Measurements from ENCODE around the gene ITGB7.
"Not testable (repeated sequence)": the region's sequence is repeated elsewhere in the genome, so short reads cannot be mapped to it uniquely, and the experiment has no call there.

Gene ITGB7

GRCh38 chr12:53195516-53196420 is 11.3 kb downstream of the ITGB7 start:
- DNase-seq = no peak

GRCh38 chr12:53194973-53195372 is 12.1 kb downstream of the ITGB7 start:
- no peak for DNase-seq

DNA sequence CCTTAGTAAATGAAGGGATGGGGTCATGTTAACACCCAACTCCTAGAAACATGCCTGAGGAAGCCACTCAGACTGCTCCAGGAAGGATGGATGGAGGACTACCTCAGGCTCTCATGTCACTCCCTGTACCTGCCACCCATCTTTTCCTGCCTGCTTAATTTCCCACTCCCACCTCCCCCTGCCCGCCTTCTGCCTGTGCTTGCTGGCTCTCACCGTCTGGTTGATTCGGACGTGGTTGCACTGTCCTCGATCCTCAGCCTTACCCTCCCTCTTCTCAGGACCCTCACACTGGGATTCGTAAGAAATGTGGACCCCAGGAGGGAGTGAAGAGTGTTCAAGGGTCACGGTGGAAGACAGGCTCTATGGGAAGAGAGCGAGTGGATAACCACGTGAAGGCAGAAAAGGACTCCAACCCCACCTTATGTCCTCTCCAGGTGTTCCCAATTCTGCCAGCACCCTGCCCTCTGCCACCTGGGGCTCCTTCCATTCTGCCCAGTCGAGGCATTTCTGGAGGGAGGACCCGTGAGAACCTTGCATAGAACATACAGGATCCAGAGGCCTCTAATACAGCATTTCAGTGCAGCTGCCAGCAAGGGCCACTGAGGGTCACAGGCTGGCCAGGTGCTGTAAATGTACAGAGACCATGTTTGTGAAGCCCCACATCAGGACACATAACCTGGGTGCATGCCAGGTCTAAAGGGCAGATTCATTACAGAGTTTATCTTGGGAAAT is 12.9 kb downstream of the ITGB7 start:
- DNase-seq = no peak

DNA sequence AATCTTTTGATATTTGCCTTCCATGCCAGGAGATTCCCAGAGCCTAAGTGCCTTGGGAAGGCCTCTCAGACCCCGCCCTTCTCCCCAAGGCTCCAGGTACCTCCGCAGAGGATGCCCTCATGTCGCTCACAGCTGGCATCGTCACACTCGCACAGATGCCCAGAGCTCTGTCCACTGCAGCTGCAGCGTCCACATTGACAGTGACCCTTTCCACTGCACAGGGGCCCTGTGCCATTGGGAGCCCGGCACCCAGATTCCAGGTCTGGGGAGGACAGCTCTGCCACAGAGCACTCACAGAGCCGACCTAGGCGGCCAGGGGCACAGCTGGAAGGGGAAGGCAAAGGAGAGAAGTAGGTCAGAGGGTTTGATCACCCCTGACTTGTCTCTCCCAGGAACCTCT is 14.0 kb downstream of the ITGB7 start:
- DNase-seq = no peak

DNA sequence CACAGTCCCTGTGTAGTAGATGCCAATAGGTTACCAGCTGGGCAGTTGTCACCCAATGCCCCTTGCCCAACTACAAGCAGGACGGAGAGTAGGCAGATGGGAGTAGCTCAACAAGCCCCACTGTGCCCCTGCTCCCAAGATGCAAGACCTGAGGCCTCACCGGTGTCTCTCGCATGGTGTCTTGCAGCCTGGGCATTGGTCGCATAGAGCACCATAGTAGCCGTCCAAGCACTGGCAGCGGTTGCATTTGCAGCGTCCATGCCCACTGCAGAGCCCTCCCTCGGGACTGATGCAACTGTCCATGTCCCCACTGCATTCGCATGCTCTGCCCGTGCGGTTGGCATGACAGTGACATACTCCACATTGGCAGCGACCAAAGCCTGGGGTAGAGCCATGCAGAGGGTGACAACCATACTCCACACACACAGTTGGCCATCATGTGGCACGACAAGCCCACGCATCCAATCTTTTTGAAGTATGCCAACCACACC is 14.5 kb downstream of the ITGB7 start:
- no peak for DNase-seq

- DNase-seq = no peak
Observed at GRCh38 chr12:53191885-53192530, 15.0 kb downstream of the ITGB7 start.

GRCh38 chr12:53191096-53191884 is 15.8 kb downstream of the ITGB7 start:
- no peak for DNase-seq

- DNase-seq = no peak
Observed at GRCh38 chr12:53190108-53190729, 16.8 kb downstream of the ITGB7 start.

- no peak for DNase-seq
Observed at GRCh38 chr12:53187145-53187899, 19.7 kb downstream of the ITGB7 start.

GRCh38 chr12:53186745-53187144 is 20.3 kb downstream of the ITGB7 start:
- DNase-seq = no peak

GRCh38 chr12:53185582-53186153 is 21.4 kb downstream of the ITGB7 start:
- DNase-seq = no peak

- DNase-seq = no peak
Observed at GRCh38 chr12:53184828-53185227, 22.2 kb downstream of the ITGB7 start.

- peak; percentile 52 for DNase-seq
Observed at GRCh38 chr12:53182903-53183302, 24.1 kb downstream of the ITGB7 start.

- no peak for DNase-seq
Observed at GRCh38 chr12:53181935-53182334, 25.1 kb downstream of the ITGB7 start.

- no peak for DNase-seq
Observed at GRCh38 chr12:53180931-53181645, 26.0 kb downstream of the ITGB7 start.

DNA sequence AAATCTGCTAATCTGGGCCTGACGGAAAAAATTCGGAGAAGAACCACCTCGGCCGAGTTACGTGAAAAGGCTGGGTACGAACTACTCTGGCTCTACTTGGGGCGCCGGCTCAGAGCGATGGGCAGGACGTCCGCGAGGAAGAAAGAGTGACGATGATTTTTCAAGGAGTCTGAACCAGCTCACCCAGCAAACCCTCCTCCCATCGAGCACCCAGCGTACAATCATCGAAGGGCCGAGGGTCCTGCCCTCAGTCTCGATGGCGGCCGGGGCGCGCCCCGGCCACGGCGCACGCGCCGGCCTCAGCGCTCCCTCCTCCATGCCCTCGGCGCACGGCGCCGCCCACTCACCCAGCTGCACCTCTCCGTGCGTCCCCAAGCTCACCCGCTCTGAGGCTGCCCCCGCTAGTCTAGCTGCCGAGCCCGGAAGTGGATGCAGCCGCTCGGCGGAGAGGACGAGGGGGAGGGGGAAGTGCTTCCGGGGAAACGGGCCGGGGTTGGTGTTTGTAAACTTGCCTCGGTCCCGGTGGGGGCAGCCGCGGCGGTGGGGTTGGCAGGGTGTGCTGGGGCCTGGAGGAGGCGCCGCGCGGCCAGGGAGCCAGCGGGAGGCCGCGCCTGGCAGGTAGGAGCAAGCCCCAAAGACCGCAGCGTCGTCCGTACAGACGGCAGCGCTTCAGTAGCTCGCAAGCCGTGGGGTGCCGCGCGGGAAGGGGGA is 26.7 kb downstream of the ITGB7 start, which contains the start of the genes CSAD and ZNF740:
Gene CSAD, minus strand, starts transcription at position 706 of the 711 bp plus-strand sequence. CDS start 7,455 bp downstream, outside the sequence.
Gene ZNF740, plus strand, starts transcription at position 503 of the 711 bp plus-strand sequence. CDS start 1,262 bp downstream, outside the sequence.
- peak; percentile 89 for DNase-seq

DNA sequence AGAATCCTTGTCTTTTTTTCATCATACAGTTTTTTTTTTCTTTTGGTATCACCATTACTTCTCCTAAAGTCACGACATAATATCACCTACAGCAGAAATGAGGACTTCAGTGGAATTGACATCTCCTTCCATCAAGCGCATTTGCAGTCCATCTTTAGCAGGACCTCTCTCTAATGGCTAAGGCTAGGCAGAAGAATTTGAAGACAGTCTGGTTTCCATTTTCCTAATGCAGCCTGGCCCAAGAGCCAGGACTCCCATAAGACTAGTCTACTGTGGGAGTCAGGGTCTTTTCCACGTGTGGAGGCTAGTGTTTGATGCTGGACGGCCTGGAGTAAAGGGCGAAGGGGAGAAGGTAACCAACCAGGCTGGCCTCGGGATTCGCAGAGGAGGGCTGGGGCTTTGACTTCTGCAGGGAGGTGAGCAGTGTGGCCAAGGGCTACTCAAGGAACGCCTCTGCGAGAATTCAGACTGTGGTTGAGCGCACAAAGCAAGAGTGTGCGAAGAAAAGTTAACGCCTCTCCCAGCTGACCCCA is 27.3 kb downstream of the ITGB7 start:
- DNase-seq = no peak

GRCh38 chr12:53178803-53179202 is 28.2 kb downstream of the ITGB7 start:
- DNase-seq = not testable (repeated sequence)

DNA sequence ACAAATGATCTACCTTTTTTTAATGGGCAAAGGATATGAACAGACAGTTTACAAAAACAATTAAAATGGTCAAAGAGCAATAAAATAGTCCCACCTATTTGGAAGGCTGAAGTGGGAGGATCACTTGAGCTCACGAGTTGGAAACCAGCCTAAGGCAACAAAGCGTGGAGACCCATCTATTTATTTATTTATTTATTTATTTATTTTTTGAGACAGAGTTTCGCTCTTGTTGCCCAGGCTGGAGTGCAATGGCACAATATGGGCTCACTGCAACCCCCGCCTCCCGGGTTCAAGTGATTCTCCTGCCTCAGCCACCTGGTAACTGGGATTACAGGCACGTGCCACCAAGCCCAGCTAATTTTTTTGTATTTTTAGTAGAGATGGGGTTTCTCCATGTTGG is 29.6 kb downstream of the ITGB7 start:
- DNase-seq = not testable (repeated sequence)
